Measurements from ENCODE around the gene ZNF292.
"Not testable (repeated sequence)": the region's sequence is repeated elsewhere in the genome, so short reads cannot be mapped to it uniquely, and the experiment has no call there.

Gene ZNF292

DNA sequence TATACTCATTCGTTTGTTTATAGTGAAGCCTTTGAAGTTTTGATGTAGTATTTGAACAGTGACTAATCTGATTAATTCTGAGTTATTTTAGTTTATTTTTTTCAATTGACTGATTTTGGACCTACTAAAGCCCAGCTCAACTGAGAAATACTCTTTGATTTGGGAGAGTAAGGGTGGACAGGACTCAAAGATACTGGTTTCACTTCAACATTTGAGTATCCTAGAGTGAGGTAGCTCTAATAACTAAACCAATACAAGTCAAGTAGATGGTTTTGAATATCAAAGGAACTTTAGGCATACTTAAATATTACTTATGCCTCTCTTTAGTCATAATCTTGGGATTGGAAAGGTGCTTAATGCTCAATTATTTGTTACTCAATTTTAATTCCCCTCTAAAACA, 65.6 kb downstream of the ZNF292 start:
- DNase-seq: no peak

DNA sequence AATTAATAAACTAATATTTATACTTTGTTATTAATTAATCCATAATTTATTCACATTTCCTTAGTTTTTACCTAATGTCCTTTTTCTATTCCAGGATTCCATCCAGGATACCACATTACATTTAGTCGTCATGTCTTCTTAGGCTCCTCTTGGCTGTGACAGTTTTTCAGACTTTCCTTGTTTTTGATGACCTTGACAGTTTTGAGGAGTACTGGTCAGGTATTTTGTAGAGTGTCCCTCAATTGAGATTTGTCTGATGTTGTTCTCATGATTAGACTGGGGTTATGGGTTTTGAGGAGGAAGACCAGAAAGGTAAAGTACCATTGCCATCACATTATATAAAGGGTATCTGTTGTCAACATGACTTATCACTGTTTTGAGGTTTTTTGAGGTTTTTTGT, 67.3 kb downstream of the ZNF292 start:
- no peak for DNase-seq

DNA sequence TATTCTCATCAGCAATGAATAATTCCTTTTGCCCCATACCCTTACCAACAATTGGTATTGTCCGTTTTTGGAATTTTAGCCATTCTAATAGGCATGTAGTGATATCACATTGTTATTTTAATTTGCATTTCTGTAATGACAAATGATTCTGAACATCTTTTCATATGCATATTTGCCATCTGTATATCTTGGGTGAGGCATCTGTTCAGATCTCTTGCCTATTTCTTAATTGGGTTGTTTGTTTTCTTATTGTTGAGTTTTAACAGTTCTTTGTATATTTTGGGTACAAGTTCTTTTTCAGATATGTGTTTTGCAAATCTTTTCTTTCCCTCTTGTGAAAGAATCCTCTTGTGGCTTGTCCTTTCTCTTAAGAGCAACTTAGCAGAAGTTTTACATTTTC, 69.6 kb downstream of the ZNF292 start:
- no peak for DNase-seq

DNA sequence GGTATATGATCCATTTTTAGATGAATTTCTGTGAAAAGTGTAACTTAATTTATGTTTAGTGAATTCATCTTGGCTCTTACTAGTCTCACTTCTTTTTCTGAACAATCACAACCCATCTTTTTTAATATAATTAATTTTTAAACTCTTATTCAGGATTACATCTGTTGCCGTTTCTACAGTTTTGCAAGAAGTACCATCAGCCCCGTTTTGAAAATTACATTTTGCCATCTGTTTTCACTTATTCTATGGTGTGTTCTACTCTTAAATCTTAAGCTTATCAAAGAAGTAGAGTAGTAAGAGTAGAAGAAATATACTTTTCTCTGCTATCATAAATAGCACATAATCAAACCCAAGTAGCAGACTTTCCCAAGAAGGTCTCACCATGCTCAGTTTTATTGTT, 70.1 kb downstream of the ZNF292 start:
- no peak for DNase-seq

DNA sequence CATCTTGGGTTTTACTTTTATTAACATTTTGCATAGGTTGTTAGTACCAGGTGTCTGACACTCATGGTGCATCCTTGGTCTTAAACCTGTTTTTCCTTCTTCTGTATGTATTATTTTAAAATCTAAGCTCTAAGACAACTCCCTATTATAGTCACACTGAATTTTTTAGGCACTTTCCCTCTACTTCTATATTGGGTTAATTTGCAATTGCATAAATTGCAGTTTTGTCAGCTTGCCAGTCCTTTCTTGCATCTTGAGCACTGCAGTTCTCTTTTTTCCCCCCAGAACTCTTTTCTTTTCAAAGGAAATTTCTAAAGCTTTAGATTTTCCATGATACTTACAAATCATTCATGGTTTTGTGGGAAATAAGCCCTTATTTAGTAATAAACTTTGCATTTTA, 70.6 kb downstream of the ZNF292 start:
- DNase-seq: no peak

DNA sequence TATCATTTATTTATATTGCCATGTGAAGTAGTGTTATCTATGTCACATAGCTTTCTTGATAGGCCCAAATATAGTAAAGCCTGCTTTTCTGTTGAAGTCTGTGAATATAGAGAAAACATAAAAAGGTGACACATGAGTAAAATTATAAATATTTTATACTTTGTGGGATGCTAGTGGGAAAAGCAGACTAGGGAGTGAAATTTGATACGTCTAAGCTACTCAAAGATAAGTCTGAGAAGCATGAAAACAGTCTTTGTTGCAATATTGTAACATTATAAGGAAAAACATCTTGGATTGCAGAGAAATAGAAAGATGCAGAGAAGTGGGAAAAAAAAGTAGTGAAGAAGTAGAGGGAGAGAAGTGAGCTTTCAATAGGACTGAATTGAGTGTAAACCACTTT, 75.4 kb downstream of the ZNF292 start:
- DNase-seq: no peak

DNA sequence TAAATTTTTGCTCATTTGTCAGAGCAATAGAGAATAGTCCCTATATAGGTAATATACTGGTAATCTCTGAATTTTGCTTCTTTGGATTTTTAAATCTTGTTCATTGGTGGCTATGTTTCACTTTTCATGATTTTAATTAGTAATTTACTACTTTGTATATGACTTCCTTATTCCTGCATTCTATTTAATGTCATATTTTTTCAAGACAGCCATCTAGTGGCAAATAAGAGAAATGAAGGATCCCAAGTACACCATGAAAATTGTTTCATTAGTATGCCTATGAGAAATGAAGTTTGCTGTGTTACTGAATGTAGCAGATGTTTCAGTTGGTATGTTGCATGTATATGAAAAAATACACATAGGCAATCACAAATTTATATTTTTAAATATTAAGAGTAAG, 82.4 kb downstream of the ZNF292 start:
- DNase-seq: no peak

DNA sequence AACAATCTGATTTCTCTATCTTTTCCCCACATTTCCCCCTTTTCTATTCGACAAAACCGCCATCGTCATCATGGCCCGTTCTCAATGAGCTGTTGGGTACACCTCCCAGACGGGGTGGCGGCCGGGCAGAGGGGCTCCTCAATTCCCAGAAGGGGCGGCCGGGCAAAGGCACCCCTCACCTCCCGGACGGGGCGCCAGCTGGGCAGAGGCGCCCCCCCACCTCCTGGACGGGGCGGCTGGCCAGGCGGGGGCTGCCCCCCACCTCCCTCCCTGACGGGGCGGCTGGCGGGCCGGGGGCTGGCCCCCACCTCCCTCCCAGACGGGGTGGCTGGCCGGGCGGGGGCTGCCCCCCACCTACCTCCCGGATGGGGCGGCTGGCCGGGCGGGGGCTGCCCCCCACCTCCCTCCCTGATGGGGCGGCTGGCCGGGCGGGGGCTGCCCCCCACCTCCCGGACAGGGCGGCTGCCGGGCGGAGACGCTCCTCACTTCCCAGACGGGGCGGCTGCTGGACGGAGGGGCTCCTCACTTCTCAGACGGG, 83.8 kb downstream of the ZNF292 start:
- DNase-seq: not testable (repeated sequence)

DNA sequence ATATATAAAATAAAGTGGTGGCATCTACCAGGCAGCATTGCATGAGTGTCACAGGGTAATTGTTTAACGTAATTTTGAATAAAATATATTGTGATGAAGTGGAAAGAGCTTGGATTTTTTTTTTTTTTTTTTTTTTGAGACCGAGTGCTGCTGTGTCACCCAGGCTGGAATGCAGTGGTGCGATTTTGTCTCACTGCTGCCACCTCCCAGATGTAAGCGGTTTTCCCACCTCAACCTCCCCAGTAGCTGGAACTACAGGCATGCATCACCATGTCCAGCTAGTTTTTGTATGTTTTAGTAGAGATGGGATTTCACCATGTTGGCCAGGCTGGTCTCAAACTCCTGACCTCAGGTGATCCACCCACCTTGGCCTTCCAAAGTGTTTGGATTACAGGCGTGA, 85.9 kb downstream of the ZNF292 start:
- DNase-seq: no peak

DNA sequence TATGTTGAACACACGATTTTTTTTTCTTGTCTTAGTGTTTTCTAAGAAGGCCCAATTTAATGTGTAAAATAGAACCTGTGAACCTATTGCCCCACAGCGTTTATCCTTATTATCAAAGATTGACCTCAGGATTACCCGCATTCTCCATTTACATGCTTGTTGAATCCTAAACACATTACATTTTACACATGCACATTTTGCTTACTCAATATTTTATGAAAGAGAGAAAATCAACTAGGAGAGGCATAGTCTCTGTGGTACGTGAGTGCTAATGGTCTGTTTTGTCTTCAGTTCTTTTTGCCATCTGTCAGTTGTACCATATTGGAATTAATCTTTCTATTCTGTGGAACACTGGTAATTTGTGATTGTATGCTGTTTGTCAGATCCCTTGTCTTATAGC, 86.9 kb downstream of the ZNF292 start:
- DNase-seq: no peak

DNA sequence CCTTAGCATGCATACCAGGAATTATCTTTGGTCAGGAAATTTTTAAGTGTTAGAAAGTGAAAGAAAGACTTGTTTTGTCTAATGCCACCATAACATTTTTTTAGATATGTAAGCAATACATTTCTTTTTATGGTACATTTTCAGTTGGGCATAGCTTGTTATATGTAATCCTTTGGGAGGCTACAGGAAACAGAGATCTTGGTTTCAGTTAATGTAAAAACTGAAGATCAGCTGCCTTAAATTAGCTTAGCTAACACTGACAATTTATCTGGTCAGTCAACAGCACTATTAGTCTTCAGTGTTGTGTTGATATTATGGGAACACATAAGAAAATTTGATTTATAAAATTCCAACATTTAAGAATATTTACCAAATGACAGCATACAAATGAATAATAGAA, 88.4 kb downstream of the ZNF292 start:
- DNase-seq: no peak

DNA sequence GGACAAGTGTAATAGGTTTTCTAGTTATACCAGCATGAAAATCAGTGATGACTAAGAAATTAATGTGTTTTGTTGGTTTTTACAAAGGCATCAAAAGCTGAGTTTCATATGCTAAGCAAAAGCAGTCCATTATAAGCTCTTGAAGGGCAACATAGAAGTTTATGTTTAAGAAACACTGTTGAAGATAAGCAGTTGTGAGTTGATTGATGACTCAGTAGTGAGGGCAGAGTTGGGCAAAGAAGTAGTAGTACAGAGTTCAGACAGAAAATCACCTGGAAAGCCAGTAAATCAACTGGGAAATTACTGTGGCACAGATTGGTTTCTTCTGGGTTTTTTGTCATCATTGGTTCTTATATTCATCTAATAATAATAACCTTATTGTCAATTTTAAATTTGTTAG, 89.0 kb downstream of the ZNF292 start:
- no peak for DNase-seq

DNA sequence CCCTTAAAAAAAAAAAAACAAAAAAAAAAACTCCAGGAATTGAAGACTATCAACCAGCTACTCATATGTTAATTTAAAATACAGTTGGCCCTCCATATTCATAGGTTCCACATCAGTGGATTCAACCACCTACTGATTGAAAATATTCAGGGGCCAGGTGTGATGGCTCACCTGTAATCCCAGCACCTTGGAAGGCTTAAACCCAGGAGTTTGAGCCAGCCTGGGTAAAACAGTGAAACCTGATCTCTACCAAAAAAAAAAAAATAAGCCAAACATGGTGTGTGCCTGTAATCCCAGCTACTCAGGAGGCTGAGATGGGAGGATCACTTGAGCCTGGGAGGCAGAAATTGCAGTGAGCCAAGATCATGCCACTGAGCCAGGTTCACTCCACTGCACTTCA, 94.7 kb downstream of the ZNF292 start:
- no peak for DNase-seq

DNA sequence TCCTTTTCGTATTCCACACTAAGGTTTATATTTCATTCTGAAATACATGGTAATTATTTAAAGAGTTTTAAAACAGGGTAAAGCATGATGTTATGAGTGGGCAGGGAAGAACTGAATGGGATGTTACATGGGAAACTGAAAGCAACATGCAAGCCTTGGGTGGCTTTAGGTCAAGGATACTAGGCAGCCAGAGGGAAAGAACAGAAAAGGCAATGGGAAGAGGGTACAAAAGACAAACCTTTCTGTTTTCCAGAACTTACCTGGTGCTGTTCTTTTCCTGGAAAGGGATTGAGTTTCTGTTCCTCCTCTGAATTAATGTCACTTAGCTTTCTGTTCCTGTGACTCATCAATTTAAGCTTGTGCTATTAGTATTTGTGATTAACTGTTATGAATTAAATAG, 95.9 kb downstream of the ZNF292 start:
- no peak for DNase-seq

DNA sequence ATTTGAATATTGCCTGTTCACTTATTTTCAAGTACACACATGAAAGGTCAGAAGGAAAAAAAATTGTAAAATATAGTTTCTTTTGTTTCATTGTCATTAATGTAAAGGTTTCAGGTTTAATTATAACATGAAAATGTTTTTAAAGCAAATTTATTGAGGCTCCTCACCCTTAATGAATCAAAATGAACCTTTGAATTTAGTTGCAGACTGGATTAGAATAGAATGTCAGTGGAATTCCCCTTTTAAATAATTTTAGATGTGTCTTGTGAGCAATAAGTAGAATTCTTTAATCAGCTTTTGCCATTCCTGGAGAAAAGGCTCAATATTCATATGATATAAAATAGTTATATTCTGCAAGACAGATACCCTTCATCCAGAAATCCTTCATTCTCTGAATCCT, 96.4 kb downstream of the ZNF292 start:
- DNase-seq: no peak

DNA sequence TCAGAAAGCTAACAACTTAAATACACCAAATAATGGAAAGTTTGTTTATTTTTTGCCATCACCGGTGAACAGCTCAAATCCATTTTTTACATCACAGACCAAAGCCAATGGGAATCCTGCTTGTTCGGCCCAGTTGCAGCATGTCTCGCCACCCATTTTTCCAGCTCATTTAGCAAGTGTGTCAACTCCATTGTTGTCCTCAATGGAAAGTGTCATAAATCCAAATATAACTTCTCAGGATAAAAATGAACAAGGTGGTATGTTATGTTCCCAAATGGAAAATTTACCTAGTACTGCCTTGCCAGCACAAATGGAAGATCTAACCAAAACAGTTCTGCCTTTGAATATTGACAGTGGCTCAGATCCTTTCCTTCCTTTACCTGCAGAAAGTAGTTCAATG, 101.7 kb downstream of the ZNF292 start:
- DNase-seq: no peak

DNA sequence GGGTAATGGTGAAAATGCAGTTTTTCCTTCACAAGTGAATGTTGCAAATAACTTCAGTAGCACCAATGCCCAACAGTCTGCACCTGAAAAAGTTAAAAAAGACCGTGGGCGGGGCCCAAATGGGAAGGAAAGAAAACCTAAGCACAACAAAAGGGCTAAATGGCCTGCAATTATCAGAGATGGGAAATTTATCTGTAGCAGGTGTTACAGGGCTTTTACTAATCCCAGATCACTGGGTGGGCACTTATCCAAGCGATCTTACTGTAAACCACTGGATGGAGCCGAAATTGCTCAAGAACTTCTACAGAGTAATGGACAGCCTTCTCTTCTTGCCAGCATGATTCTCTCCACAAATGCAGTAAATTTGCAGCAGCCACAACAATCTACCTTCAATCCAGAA, 102.2 kb downstream of the ZNF292 start:
- DNase-seq: no peak

DNA sequence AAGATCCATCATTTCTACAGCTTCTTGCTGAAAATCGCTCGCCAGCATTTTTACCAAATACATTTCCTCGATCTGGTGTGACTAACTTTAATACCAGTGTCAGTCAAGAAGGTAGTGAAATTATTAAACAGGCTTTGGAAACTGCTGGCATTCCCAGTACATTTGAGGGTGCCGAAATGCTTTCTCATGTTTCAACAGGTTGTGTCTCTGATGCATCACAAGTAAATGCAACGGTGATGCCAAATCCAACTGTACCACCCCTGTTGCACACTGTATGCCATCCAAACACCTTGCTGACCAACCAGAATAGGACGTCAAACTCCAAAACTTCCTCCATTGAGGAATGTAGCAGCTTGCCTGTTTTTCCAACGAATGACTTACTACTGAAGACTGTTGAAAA, 102.6 kb downstream of the ZNF292 start:
- DNase-seq: no peak

DNA sequence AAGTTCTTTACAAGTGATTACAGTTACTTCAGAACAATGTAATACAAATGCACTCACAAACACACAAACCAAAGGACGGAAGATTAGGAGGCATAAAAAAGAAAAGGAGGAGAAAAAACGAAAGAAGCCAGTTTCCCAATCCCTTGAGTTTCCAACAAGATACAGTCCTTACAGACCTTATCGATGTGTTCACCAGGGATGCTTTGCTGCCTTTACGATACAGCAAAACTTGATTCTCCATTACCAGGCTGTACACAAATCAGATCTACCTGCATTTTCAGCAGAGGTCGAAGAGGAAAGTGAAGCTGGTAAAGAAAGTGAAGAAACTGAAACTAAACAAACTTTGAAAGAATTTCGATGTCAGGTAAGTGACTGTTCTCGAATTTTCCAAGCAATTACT, 104.4 kb downstream of the ZNF292 start:
- DNase-seq: no peak

DNA sequence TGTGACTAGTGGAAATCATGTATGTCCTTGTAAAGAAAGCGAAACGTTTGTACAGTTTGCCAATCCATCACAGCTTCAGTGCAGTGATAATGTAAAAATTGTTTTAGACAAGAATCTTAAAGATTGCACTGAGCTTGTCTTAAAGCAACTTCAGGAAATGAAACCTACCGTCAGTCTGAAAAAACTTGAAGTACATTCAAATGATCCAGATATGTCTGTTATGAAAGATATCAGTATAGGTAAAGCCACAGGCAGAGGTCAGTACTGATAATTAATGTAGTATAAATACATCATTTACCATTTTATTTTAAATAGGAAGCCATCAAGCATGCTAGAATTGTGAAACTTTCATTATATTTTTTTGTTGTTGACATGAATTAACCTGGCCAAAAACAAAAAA, 106.2 kb downstream of the ZNF292 start:
- no peak for DNase-seq

DNA sequence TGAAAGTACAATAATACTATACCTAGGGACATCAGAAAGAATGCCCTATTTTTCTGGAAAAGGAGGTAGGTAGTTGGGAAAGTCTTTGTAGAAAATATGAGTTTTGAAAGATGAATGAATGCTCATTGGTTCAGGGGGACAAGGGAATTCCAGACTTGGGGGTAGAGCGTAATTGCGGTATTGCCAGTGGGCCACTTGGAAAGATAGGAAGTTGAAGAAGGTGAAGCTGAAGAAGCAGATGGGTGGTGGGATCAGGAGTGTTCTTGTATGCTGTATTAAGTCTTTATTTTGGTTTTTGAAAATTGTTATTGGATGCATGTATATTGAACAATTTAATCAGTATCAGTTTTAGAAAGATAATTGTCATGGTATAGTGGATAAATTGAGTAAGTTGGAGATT, 109.1 kb downstream of the ZNF292 start:
- no peak for DNase-seq

DNA sequence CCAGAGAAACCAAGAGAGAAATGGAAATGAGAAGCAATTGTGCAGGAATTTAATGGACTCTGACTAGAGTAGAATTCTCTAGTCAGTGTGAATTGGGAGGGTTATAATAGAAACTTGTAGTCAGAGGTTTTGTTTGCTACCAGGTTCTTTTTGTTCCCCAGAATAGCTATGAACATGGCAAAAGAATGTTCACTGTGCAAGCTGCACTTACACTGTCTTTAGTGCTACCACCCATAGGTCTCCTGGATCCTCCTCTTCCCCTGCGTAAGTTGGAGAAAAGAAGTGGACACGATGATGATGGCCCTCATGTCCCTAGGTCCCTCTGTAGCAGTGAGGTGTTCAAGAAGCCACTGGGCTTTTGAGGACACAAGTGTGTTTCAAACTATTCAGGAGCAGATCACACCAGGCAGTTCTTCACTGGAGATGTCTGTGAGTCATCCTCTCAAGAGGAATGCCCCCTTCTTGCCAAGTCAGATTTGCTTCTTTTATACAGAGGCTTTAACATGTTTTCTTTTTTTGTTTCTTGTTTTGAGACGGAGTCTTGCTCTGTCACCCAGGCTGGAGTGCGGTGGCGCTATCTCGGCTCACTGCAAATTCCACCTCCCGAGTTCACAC, 119.4 kb downstream of the ZNF292 start:
- no peak for DNase-seq

DNA sequence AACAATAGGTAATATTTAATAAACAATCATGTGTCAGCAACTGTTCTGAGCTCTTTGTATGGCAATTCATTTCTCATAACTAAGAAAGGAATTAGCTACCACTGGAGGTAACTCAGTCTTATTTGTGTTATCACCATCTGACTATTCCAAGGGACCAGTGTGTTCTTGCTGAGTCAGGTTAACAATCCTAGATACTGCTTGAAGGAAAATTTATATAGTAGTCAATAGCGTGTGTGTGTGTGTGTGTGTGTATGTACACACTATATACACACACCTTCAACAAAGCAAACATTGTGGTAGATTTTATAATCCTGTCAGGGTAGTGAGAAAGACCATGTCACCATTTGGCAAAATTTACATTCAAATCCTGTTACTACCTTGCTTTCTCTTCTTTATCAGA, 121.3 kb downstream of the ZNF292 start:
- DNase-seq: no peak

DNA sequence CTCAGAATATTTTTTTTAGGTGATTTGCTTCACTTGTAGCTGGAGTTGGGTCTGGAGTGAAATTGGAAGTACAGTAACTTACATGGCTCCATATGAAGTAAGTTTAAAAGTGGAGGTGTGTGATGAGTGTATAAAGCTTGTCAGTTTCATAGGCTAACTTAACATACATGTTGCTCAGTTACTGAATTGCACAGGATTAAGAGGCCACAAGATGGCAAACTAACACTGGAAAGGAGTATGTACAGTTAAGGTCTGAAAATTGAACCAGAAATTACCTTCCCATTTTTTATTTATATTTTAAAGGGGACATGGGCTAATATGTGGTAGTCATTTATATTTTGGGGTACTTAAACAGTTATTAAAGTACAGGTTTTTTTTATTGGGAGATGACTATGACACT, 121.8 kb downstream of the ZNF292 start:
- DNase-seq: no peak

DNA sequence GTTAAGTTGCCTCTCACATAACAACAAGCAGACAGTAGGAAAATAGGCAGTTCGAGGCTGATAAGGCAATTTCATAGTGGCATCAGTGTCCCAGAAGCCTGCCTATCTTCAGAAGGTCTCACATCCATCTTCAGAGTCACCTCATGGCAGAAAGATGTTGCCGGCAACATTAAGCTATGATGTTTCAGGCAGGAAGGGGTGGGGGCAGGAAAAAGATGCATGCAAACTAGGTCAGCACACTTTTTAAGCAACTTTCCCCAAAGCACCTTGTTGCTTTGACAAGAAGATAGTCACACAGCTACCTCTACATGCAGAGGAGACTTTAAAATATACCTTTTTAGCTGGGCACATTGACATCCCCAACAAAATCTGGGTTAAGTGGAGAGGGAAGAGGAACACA, 123.8 kb downstream of the ZNF292 start:
- no peak for DNase-seq

DNA sequence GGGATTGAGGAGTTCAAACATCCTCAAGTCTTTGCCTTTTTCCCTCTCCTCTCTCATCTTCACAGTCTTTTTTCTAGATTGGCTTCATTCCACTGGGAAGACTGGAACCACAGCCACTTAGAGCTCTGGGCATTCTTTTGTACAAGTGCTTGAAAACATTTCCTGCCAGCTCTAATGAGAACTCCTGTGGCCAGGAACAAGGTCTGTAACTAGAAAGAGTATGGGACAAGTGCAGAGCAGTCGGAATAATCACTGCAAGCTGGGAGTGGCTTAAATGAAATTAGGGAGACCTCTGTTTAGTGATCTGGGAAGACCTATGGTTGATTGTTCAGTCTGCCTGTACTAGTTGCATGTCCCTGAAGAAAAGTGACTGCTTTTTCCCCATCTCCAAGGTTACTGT, 126.1 kb downstream of the ZNF292 start:
- no peak for DNase-seq

All from activated naive CD4-positive, alpha-beta T cell (primary cell).